HEK293 (cell line): ENCODE measurements around the gene EHMT1.

ENCODE experiments used
- EGR2 ChIP-seq: fragments of 450-650 bp; formaldehyde crosslinking; IDR thresholded peaks from 2 replicates; pipeline ENCODE4 v1.5.1; 2016; ENCODE audit warnings: low read depth, missing biosample characterization, missing genetic modification characterization
- GLIS2 ChIP-seq: fragments of 450-650 bp; formaldehyde crosslinking; IDR thresholded peaks from 2 replicates; pipeline ENCODE4 v1.5.1; 2016; ENCODE audit warnings: missing biosample characterization, missing genetic modification characterization
- IKZF3 ChIP-seq: fragments of 450-650 bp; IDR thresholded peaks from 2 replicates; pipeline ENCODE4 v1.5.0; 2018; ENCODE audit warnings: missing biosample characterization, mild to moderate bottlenecking, missing genetic modification characterization, moderate library complexity
- KLF10 ChIP-seq: fragments of 450-650 bp; IDR thresholded peaks from 2 replicates; pipeline ENCODE4 v1.5.1; 2018; ENCODE audit warnings: missing biosample characterization, mild to moderate bottlenecking, missing genetic modification characterization
- REPIN1 ChIP-seq: fragments of 450-650 bp; formaldehyde crosslinking; IDR thresholded peaks from 2 replicates; pipeline ENCODE4 v1.5.1; 2017; ENCODE audit warnings: missing biosample characterization, missing genetic modification characterization, low read depth
- SALL2 ChIP-seq: fragments of 450-650 bp; formaldehyde crosslinking; IDR thresholded peaks from 2 replicates; pipeline ENCODE4 v1.5.0; 2017; ENCODE audit warnings: missing biosample characterization, mild to moderate bottlenecking, missing genetic modification characterization, borderline replicate concordance
- SCRT2 ChIP-seq: fragments of 450-650 bp; formaldehyde crosslinking; IDR thresholded peaks from 2 replicates; pipeline ENCODE4 v1.5.1; 2016; ENCODE audit warnings: missing biosample characterization, missing genetic modification characterization
- SP3 ChIP-seq: fragments of 450-650 bp; formaldehyde crosslinking; IDR thresholded peaks from 2 replicates; pipeline ENCODE4 v1.5.1; 2016; ENCODE audit warnings: missing biosample characterization, missing genetic modification characterization
- YY2 ChIP-seq: fragments of 450-650 bp; formaldehyde crosslinking; IDR thresholded peaks from 2 replicates; pipeline ENCODE4 v1.5.1; 2016; ENCODE audit warnings: missing biosample characterization, missing genetic modification characterization
- ZBTB11 ChIP-seq: fragments of 450-650 bp; formaldehyde crosslinking; conservative IDR thresholded peaks from 2 replicates; pipeline ENCODE4 v1.5.1; 2016; ENCODE audit warnings: low read depth, missing biosample characterization, missing genetic modification characterization
- ZNF146 ChIP-seq: fragments of 450-650 bp; formaldehyde crosslinking; IDR thresholded peaks from 2 replicates; pipeline ENCODE4 v1.5.1; 2016; ENCODE audit warnings: missing biosample characterization, missing genetic modification characterization
- ZNF18 ChIP-seq: fragments of 450-650 bp; formaldehyde crosslinking; IDR thresholded peaks from 2 replicates; pipeline ENCODE4 v1.5.1; 2016; ENCODE audit warnings: missing biosample characterization, missing genetic modification characterization
- ZNF184 ChIP-seq: fragments of 450-650 bp; IDR thresholded peaks from 2 replicates; pipeline ENCODE4 v1.5.1; 2018; ENCODE audit warnings: missing biosample characterization, mild to moderate bottlenecking, missing genetic modification characterization
- ZNF324 ChIP-seq: fragments of 450-650 bp; formaldehyde crosslinking; IDR thresholded peaks from 2 replicates; pipeline ENCODE4 v1.5.1; 2016; ENCODE audit warnings: missing biosample characterization, missing genetic modification characterization
- ZNF350 ChIP-seq: fragments of 450-650 bp; formaldehyde crosslinking; IDR thresholded peaks from 2 replicates; pipeline ENCODE4 v1.5.0; 2017; ENCODE audit warnings: missing biosample characterization, mild to moderate bottlenecking, missing genetic modification characterization
- ZNF391 ChIP-seq: fragments of 450-650 bp; formaldehyde crosslinking; IDR thresholded peaks from 2 replicates; pipeline ENCODE4 v1.5.1; 2016; ENCODE audit warnings: low read depth, missing biosample characterization, missing genetic modification characterization, borderline replicate concordance
- ZNF423 ChIP-seq: fragments of 450-650 bp; formaldehyde crosslinking; IDR thresholded peaks from 2 replicates; pipeline ENCODE4 v1.5.1; 2016; ENCODE audit warnings: missing biosample characterization, missing genetic modification characterization
- ZNF473 ChIP-seq: fragments of 450-650 bp; formaldehyde crosslinking; IDR thresholded peaks from 2 replicates; pipeline ENCODE4 v1.5.1; 2017; ENCODE audit warnings: missing biosample characterization, missing genetic modification characterization
- ZNF501 ChIP-seq: fragments of 450-650 bp; formaldehyde crosslinking; IDR thresholded peaks from 2 replicates; pipeline ENCODE4 v1.5.1; 2016; ENCODE audit warnings: missing biosample characterization, missing genetic modification characterization
- ZNF560 ChIP-seq: fragments of 450-650 bp; formaldehyde crosslinking; IDR thresholded peaks from 2 replicates; pipeline ENCODE4 v1.5.1; 2017; ENCODE audit warnings: missing biosample characterization, missing genetic modification characterization, borderline replicate concordance
- ZNF639 ChIP-seq: fragments of 450-650 bp; formaldehyde crosslinking; IDR thresholded peaks from 2 replicates; pipeline ENCODE4 v1.5.1; 2016; ENCODE audit warnings: missing biosample characterization, missing genetic modification characterization
- ZNF792 ChIP-seq: fragments of 450-650 bp; formaldehyde crosslinking; IDR thresholded peaks from 2 replicates; pipeline ENCODE4 v1.5.1; 2016; ENCODE audit warnings: missing biosample characterization, missing genetic modification characterization
- ZNF837 ChIP-seq: fragments of 450-650 bp; formaldehyde crosslinking; IDR thresholded peaks from 2 replicates; pipeline ENCODE4 v1.5.1; 2016; ENCODE audit warnings: missing biosample characterization, missing genetic modification characterization
- ZSCAN5A ChIP-seq: fragments of 450-650 bp; formaldehyde crosslinking; IDR thresholded peaks from 2 replicates; pipeline ENCODE4 v1.5.1; 2016; ENCODE audit warnings: missing biosample characterization, missing genetic modification characterization
- ZXDB ChIP-seq: fragments of 450-650 bp; formaldehyde crosslinking; IDR thresholded peaks from 2 replicates; pipeline ENCODE4 v1.5.1; 2016; ENCODE audit warnings: missing biosample characterization, missing genetic modification characterization
- TF ChIP-seq, protein P1 (sequence below): fragments of 450-650 bp; formaldehyde crosslinking; IDR thresholded peaks from 2 replicates; pipeline ENCODE4 v1.5.1; 2016; ENCODE audit warnings: missing biosample characterization, missing genetic modification characterization
- TF ChIP-seq, protein P2 (sequence below): fragments of 450-650 bp; formaldehyde crosslinking; IDR thresholded peaks from 2 replicates; pipeline ENCODE4 v1.5.1; 2016; ENCODE audit warnings: missing biosample characterization, missing genetic modification characterization

The EHMT1 gene

GRCh38 chr9:137578518-137579258 lies 40.1 kb upstream of the EHMT1 start, which contains the start of gene DPH7 (continued):
- TF ChIP-seq ZNF324 (tag by site-specific recombination): 0 out of 2 replicates have a peak, but pooled peaks have one; percentile 43
- TF ChIP-seq ZNF501 (tag by site-specific recombination): peak; percentile 86; the same call in 1 of the 2 replicates
- TF ChIP-seq ZNF473: no peak
- TF ChIP-seq ZNF837 (tag by site-specific recombination): no peak
- TF ChIP-seq, protein P1, sequence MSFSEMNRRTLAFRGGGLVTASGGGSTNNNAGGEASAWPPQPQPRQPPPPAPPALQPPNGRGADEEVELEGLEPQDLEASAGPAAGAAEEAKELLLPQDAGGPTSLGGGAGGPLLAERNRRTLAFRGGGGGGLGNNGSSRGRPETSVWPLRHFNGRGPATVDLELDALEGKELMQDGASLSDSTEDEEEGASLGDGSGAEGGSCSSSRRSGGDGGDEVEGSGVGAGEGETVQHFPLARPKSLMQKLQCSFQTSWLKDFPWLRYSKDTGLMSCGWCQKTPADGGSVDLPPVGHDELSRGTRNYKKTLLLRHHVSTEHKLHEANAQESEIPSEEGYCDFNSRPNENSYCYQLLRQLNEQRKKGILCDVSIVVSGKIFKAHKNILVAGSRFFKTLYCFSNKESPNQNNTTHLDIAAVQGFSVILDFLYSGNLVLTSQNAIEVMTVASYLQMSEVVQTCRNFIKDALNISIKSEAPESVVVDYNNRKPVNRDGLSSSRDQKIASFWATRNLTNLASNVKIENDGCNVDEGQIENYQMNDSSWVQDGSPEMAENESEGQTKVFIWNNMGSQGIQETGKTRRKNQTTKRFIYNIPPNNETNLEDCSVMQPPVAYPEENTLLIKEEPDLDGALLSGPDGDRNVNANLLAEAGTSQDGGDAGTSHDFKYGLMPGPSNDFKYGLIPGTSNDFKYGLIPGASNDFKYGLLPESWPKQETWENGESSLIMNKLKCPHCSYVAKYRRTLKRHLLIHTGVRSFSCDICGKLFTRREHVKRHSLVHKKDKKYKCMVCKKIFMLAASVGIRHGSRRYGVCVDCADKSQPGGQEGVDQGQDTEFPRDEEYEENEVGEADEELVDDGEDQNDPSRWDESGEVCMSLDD: no peak
- TF ChIP-seq, protein P2, sequence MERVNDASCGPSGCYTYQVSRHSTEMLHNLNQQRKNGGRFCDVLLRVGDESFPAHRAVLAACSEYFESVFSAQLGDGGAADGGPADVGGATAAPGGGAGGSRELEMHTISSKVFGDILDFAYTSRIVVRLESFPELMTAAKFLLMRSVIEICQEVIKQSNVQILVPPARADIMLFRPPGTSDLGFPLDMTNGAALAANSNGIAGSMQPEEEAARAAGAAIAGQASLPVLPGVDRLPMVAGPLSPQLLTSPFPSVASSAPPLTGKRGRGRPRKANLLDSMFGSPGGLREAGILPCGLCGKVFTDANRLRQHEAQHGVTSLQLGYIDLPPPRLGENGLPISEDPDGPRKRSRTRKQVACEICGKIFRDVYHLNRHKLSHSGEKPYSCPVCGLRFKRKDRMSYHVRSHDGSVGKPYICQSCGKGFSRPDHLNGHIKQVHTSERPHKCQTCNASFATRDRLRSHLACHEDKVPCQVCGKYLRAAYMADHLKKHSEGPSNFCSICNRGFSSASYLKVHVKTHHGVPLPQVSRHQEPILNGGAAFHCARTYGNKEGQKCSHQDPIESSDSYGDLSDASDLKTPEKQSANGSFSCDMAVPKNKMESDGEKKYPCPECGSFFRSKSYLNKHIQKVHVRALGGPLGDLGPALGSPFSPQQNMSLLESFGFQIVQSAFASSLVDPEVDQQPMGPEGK (tag by site-specific recombination): peak; percentile 63
- TF ChIP-seq ZBTB11 (tag by site-specific recombination): peak; percentile 96
- TF ChIP-seq ZNF423: peak; percentile 91
- peak; percentile 70 for TF ChIP-seq SP3 (tag by site-specific recombination)
- TF ChIP-seq SCRT2 (tag by site-specific recombination): peak; percentile 82
- peak; percentile 79; the same call in 1 of the 2 replicates for TF ChIP-seq ZNF391
- peak; percentile 56; the same call in 1 of the 2 replicates for TF ChIP-seq YY2 (tag by site-specific recombination)
- no peak for TF ChIP-seq EGR2 (tag by site-specific recombination)
- no peak for TF ChIP-seq ZNF18 (tag by site-specific recombination)
- TF ChIP-seq REPIN1 (tag by site-specific recombination): no peak
- TF ChIP-seq KLF10 (tag by site-specific recombination): peak; percentile 86
- peak; percentile 88 for TF ChIP-seq ZNF184 (tag by site-specific recombination)
- no peak for TF ChIP-seq ZNF350 (tag by site-specific recombination)
- TF ChIP-seq ZNF639 (tag by site-specific recombination): peak; percentile 18; the same call in 1 of the 2 replicates
- no peak for TF ChIP-seq ZNF792
- no peak for TF ChIP-seq SALL2 (tag by site-specific recombination)
- 0 out of 2 replicates have a peak, but pooled peaks have one; percentile 10 for TF ChIP-seq ZNF146 (tag by site-specific recombination)
- peak; percentile 88 for TF ChIP-seq ZXDB
- peak; percentile 91; the same call in 1 of the 2 replicates for TF ChIP-seq ZSCAN5A (tag by site-specific recombination)
- TF ChIP-seq ZNF560 (tag by site-specific recombination): no peak
- peak; percentile 46; the same call in 1 of the 2 replicates for TF ChIP-seq GLIS2 (tag by site-specific recombination)
- peak; percentile 57; the same call in 1 of the 2 replicates for TF ChIP-seq IKZF3 (tag by site-specific recombination)
